HG03095 (cell line): ENCODE data around the gene PTX3.

Experiments
- ATAC-seq: cut with Tn5 transposase; IDR thresholded peaks from one replicate; pipeline ENCODE4 v1.9.1; 2021; ENCODE audit warnings: moderate library complexity; ENCODE audit not compliant: unreplicated experiment

The PTX3 gene

GRCh38 chr3:157471064-157471463 lies 34.4 kb downstream of the PTX3 start:
- no peak for ATAC-seq

GRCh38 chr3:157472648-157473047 lies 36.0 kb downstream of the PTX3 start:
- no peak for ATAC-seq

- ATAC-seq: no peak
Measured at GRCh38 chr3:157475921-157476414, 39.3 kb downstream of the PTX3 start.

- ATAC-seq: no peak
Measured at GRCh38 chr3:157477441-157477840, 40.8 kb downstream of the PTX3 start.

GRCh38 chr3:157479464-157480243 lies 43.0 kb downstream of the PTX3 start:
- no peak for ATAC-seq

- no peak for ATAC-seq
Measured at GRCh38 chr3:157487339-157487738, 50.7 kb downstream of the PTX3 start.

GRCh38 chr3:157488144-157488543 lies 51.5 kb downstream of the PTX3 start:
- ATAC-seq: no peak

- no peak for ATAC-seq
Measured at GRCh38 chr3:157491136-157491535, 54.5 kb downstream of the PTX3 start.
